ENCODE measurements around the gene MBTD1.

GRCh38 chr17:51203838-51204237 lies 56.0 kb downstream of the MBTD1 start:
- no peak for TF ChIP-seq CTCF (IDR thresholded peaks at IDR 0.05)
- no peak for TF ChIP-seq POLR2A (IDR thresholded peaks at IDR 0.05)
